BJ (cell line): ENCODE measurements around the gene LRRC61. TPM values are rescaled to one million over a fixed set of nuclear protein-coding genes. Genes with fewer than 3 reads are reported as not detected.
"Not testable (repeated sequence)": the region's sequence is repeated elsewhere in the genome, so short reads cannot be mapped to it uniquely, and the experiment has no call there.

ENCODE experiments used
- CTCF ChIA-PET: fragments of 350-600 bp; formaldehyde crosslinking; extraction: SDS; loops from one replicate; lab custom pipeline; 2021; ENCODE audit warnings: antibody characterized with exemption, inconsistent platforms; lab: Yijun Ruan, JAX
- POLR2A ChIA-PET: fragments of 300-600 bp; sonication (Branson Sonifier 250); formaldehyde crosslinking; extraction: SDS; loops from one replicate; lab custom pipeline; 2021; ENCODE audit warnings: antibody characterized with exemption; lab: Charles Lee
- DNase-seq: peaks from one replicate; pipeline ENCODE4 v3.0.0-alpha.2; 2011; ENCODE audit warnings: low read depth
- H3K27me3 ChIP-seq: 2 replicates; pipeline ENCODE4 v1.6.0; 2011; ENCODE audit warnings: low read length; ENCODE audit not compliant: control insufficient read depth, insufficient read depth
- H3K36me3 ChIP-seq: 2 replicates; pipeline ENCODE4 v1.5.1; 2011; ENCODE audit warnings: low read length; ENCODE audit not compliant: control insufficient read depth, insufficient read depth
- H3K4me3 ChIP-seq: 2 replicates; pipeline ENCODE4 v1.5.1; 2011; ENCODE audit warnings: low read depth, mild to moderate bottlenecking, control low read depth, low read length
- CTCF ChIP-seq: IDR thresholded peaks from 2 replicates; pipeline ENCODE4 v1.5.1; 2011; ENCODE audit warnings: low read depth, mild to moderate bottlenecking, control low read depth, inconsistent platforms, low read length, moderate library complexity; ENCODE audit not compliant: insufficient read depth
- polyA plus RNA-seq: library from polyadenylated mRNA; depleted of rRNA; stranded (reverse); fragments of >200 nt; gene quantifications from 2 replicates; pipeline ENCODE4 v1.2.3, GENCODE V29; 2011

The LRRC61 gene
- polyA plus RNA-seq, 1 experiment = 0.85 TPM

- TF ChIP-seq CTCF = no peak
- no peak overlapping the region for H3K4me3 ChIP-seq
- ChIA-PET CTCF (interaction anchor here (0.9 kb wide), 1 partner anchor 44 kb away, joined by 3 read pairs; no protein-coding TSS in a partner anchor), POLR2A (no interaction called here)
- no peak for DNase-seq
- no peaks in the 10 kb centered on the region for H3K27me3 ChIP-seq
- no peaks in the 10 kb centered on the region for H3K36me3 ChIP-seq
Observed at GRCh38 chr7:150311711-150312110, 11.4 kb upstream of the LRRC61 start.

GRCh38 chr7:150312649-150313366 is 10.3 kb upstream of the LRRC61 start:
- POLR2A ChIA-PET, CTCF ChIA-PET: not testable (repeated sequence)

GRCh38 chr7:150313367-150313809 is 9.8 kb upstream of the LRRC61 start:
- Histone ChIP-seq H3K27me3 (no peaks in the 10 kb centered on the region), H3K4me3 (no peak overlapping the region), H3K36me3 (no peaks in the 10 kb centered on the region)
- ChIA-PET CTCF (interaction anchor here (0.9 kb wide), 1 partner anchor 65 kb away, joined by 3 read pairs; no protein-coding TSS in a partner anchor), POLR2A (no interaction called here)
- no peak for DNase-seq
- TF ChIP-seq CTCF = no peak

More at GRCh38 chr7:150312649-150313366, 10.3 kb upstream of the LRRC61 start:
- H3K27me3 ChIP-seq, H3K4me3 ChIP-seq, H3K36me3 ChIP-seq, DNase-seq: not testable (repeated sequence)

GRCh38 chr7:150313870-150314269 is 9.3 kb upstream of the LRRC61 start:
- H3K4me3 ChIP-seq = no peak overlapping the region
- ChIA-PET POLR2A (no interaction called here), CTCF (interaction anchor here (0.9 kb wide), 1 partner anchor 64 kb away, joined by 3 read pairs; no protein-coding TSS in a partner anchor)
- no peaks in the 10 kb centered on the region for H3K36me3 ChIP-seq
- no peak for TF ChIP-seq CTCF
- H3K27me3 ChIP-seq = no peaks in the 10 kb centered on the region
- no peak for DNase-seq

- no peak for DNase-seq
- H3K4me3 ChIP-seq = no peak overlapping the region
- ChIA-PET CTCF (interaction anchor here (0.7 kb wide), 1 partner anchor 38 kb away, joined by 3 read pairs; no protein-coding TSS in a partner anchor), POLR2A (no interaction called here)
- no peak for TF ChIP-seq CTCF
- H3K36me3 ChIP-seq = no peaks in the 10 kb centered on the region
- H3K27me3 ChIP-seq = no peaks in the 10 kb centered on the region
Observed at GRCh38 chr7:150314639-150315239, 8.4 kb upstream of the LRRC61 start.

- H3K36me3 ChIP-seq, CTCF ChIA-PET, H3K4me3 ChIP-seq, H3K27me3 ChIP-seq, DNase-seq, POLR2A ChIA-PET: not testable (repeated sequence)
Observed at GRCh38 chr7:150316987-150317386, 6.2 kb upstream of the LRRC61 start.
